HCT116 (cell line): ENCODE results near the gene RAPSN. TPM values are rescaled to one million over a fixed set of nuclear protein-coding genes. Genes with fewer than 3 reads are reported as not detected.

Source experiments
- ATAC-seq: fragments of 200-7000 bp; cut with Tn5 transposase; 2 replicates; pipeline ENCODE4 v1.9.1; 2020; ENCODE audit warnings: mild to moderate bottlenecking, moderate library complexity
- BruUV-seq: library from RNA; stranded (reverse); fragments of 400-500 nt; replicated peaks from 2 replicates; lab custom pipeline; 2021; lab: Mats Ljungman, UMichigan
- CTCF ChIA-PET: fragments of 300-600 bp; sonication (Branson Sonifier 250); formaldehyde crosslinking; loops from one replicate; lab custom pipeline; 2021; ENCODE audit warnings: antibody characterized with exemption; lab: Charles Lee
- POLR2A ChIA-PET: fragments of 300-600, 350-600 bp; sonication (Branson Sonifier 250); formaldehyde crosslinking; loops from one replicate; lab custom pipeline; 2021; ENCODE audit warnings: antibody characterized with exemption; lab: Charles Lee
- RAD21 ChIA-PET, 2 experiments: fragments of 300-600 bp; sonication (Branson Sonifier 250); formaldehyde crosslinking; loops; one replicate each; lab custom pipeline; 2023; ENCODE audit warnings: low total read pairs in 2 of 2; ENCODE audit not compliant: uncharacterized antibody in 2 of 2, unreplicated experiment in 2 of 2, low non-redundant PET in 1 of 2; lab: Charles Lee
- DNase-seq: peaks from one replicate; pipeline ENCODE4 v3.0.0-alpha.2; 2010; ENCODE audit warnings: low read depth, low spot score
- H2AFZ ChIP-seq: fragments of 200-600 bp; shearing (Covaris generic), sonication (generic); 2 replicates; pipeline ENCODE4 v1.6.1; 2017; ENCODE audit warnings: low read depth, mixed run types, mixed read lengths, antibody characterized with exemption, low read length; ENCODE audit not compliant: poor library complexity, severe bottlenecking
- H3K27ac ChIP-seq: 2 replicates; pipeline ENCODE4 v1.5.1; 2012; ENCODE audit warnings: low read depth, low read length
- H3K27me3 ChIP-seq: fragments of 200-600 bp; sonication (generic); 2 replicates; pipeline ENCODE4 v1.6.1; 2016; ENCODE audit warnings: mixed run types, low read length, mixed read lengths; ENCODE audit not compliant: insufficient read depth
- H3K36me3 ChIP-seq, 2 experiments: fragments of 200-500 bp in 1 of 2; fragments of 200-600 bp in 1 of 2; sonication (Bioruptor generic) in 1 of 2; sonication (generic) in 1 of 2; 2 replicates each; pipeline versions ENCODE4 v1.5.1 to v1.6.1; 2014 to 2016; ENCODE audit warnings: low read length in 2 of 2, inconsistent platforms in 1 of 2, mixed read lengths in 1 of 2, mixed run types in 1 of 2; ENCODE audit not compliant: insufficient read depth in 2 of 2, control insufficient read depth in 1 of 2
- H3K4me1 ChIP-seq, 2 experiments: fragments of 200-600 bp in 1 of 2; sonication (generic) in 1 of 2; 2 replicates each; pipeline versions ENCODE4 v1.5.1 to v1.6.1; 2012 to 2017; ENCODE audit warnings: low read length in 2 of 2, inconsistent platforms in 1 of 2, mild to moderate bottlenecking in 1 of 2, mixed read lengths in 1 of 2, mixed run types in 1 of 2, moderate library complexity in 1 of 2; ENCODE audit not compliant: insufficient read depth in 2 of 2, control insufficient read depth in 1 of 2
- H3K4me2 ChIP-seq: fragments of 200-600 bp; sonication (generic); 2 replicates; pipeline ENCODE4 v1.6.1; 2017; ENCODE audit warnings: mixed run types, low read length, mixed read lengths
- H3K4me3 ChIP-seq, 2 experiments: fragments of 200-600 bp in 1 of 2; sonication (generic) in 1 of 2; replicated peaks in 1 of 2; 2 replicates each; pipeline ENCODE4 v1.5.1; 2011 to 2016; ENCODE audit warnings: low read length in 2 of 2, control low read depth in 1 of 2, low read depth in 1 of 2, mild to moderate bottlenecking in 1 of 2, mixed read lengths in 1 of 2, mixed run types in 1 of 2
- H3K79me2 ChIP-seq: fragments of 200-600 bp; sonication (generic); 2 replicates; pipeline ENCODE4 v1.6.1; 2017; ENCODE audit warnings: mild to moderate bottlenecking, mixed run types, low read length, moderate library complexity, mixed read lengths; ENCODE audit not compliant: insufficient read depth
- H3K9ac ChIP-seq: fragments of 200-600 bp; sonication (generic); 2 replicates; pipeline ENCODE4 v1.6.1; 2016; ENCODE audit warnings: low read length, mixed read lengths
- H3K9me2 ChIP-seq: fragments of 200-600 bp; sonication (generic), shearing (Covaris generic); 2 replicates; pipeline ENCODE4 v1.6.1; 2017; ENCODE audit warnings: mixed run types, mild to moderate bottlenecking, moderate library complexity; ENCODE audit not compliant: insufficient read depth
- H3K9me3 ChIP-seq, 2 experiments: fragments of 200-500 bp in 1 of 2; fragments of 200-600 bp in 1 of 2; sonication (Bioruptor generic) in 1 of 2; sonication (generic) in 1 of 2; 2 replicates each; pipeline ENCODE4 v1.6.1; 2014 to 2017; ENCODE audit warnings: low read length in 2 of 2, mixed read lengths in 2 of 2, inconsistent platforms in 1 of 2, low read depth in 1 of 2, mild to moderate bottlenecking in 1 of 2, mixed run types in 1 of 2, moderate library complexity in 1 of 2; ENCODE audit not compliant: control insufficient read depth in 1 of 2, insufficient read depth in 1 of 2
- H4K20me1 ChIP-seq: fragments of 200-600 bp; sonication (generic), shearing (Covaris generic); 2 replicates; pipeline ENCODE4 v1.6.1; 2017; ENCODE audit warnings: mixed run types, mild to moderate bottlenecking, moderate library complexity; ENCODE audit not compliant: insufficient read depth
- CEBPB ChIP-seq: IDR thresholded peaks from 2 replicates; pipeline ENCODE4 v1.6.1; 2012; ENCODE audit warnings: low read depth
- EZH2 ChIP-seq: fragments of 200-600 bp; sonication (generic); IDR thresholded peaks from 2 replicates; pipeline ENCODE4 v1.6.1; 2017; ENCODE audit warnings: antibody characterized with exemption, mixed run types
- EZH2phosphoT487 ChIP-seq: fragments of 200-600 bp; IDR thresholded peaks from 2 replicates; pipeline ENCODE4 v1.6.1; 2018; ENCODE audit warnings: antibody characterized with exemption, borderline replicate concordance
- POLR2AphosphoS5 ChIP-seq: IDR thresholded peaks from 2 replicates; pipeline ENCODE4 v1.6.1; 2011; ENCODE audit warnings: mild to moderate bottlenecking, low read depth, low read length, moderate library complexity
- SP1 ChIP-seq: IDR thresholded peaks from 2 replicates; pipeline ENCODE4 v1.6.1; 2012; ENCODE audit warnings: low read depth
- SRF ChIP-seq: IDR thresholded peaks from 2 replicates; pipeline ENCODE4 v1.6.1; 2012; ENCODE audit warnings: low read depth
- YY1 ChIP-seq: IDR thresholded peaks from 2 replicates; pipeline ENCODE4 v1.6.1; 2011; ENCODE audit warnings: low read length, low read depth, moderate library complexity, mild to moderate bottlenecking; ENCODE audit not compliant: insufficient replicate concordance; ENCODE audit errors: extremely low read depth
- ZNF274 ChIP-seq: fragments of 200-500 bp; sonication (Bioruptor generic); IDR thresholded peaks from 2 replicates; pipeline ENCODE4 v1.6.1; 2014; ENCODE audit warnings: mild to moderate bottlenecking, low read depth, low read length, inconsistent platforms
- intact Hi-C: fragments of 100-400 bp; cut with micrococcal nuclease; formaldehyde crosslinking; loops from 2 replicates; pipeline ENCODE4 v1.10.0; 2022
- total RNA-seq: library from RNA; stranded (reverse); gene quantifications from one replicate; pipeline ENCODE4 v1.2.1, GENCODE V29; 2021; ENCODE audit not compliant: unreplicated experiment
- TF ChIP-seq, protein P1 (sequence below): IDR thresholded peaks from 2 replicates; pipeline ENCODE4 v1.6.1; 2012
- TF ChIP-seq, protein P2 (sequence below): IDR thresholded peaks from 2 replicates; pipeline ENCODE4 v1.6.1; 2012
- TF ChIP-seq, protein P3 (sequence below), 3 experiments: fragments of 200-600 bp in 1 of 3; sonication (generic) in 1 of 3; IDR thresholded peaks in 2 of 3; conservative IDR thresholded peaks in 1 of 3; 2 replicates each; pipeline ENCODE4 v1.5.1; 2012 to 2017; ENCODE audit warnings: low read depth in 2 of 3, low read length in 2 of 3, antibody characterized with exemption in 1 of 3, borderline replicate concordance in 1 of 3, control low read depth in 1 of 3, mild to moderate bottlenecking in 1 of 3, mixed read lengths in 1 of 3, mixed run types in 1 of 3, moderate library complexity in 1 of 3; ENCODE audit not compliant: insufficient read depth in 1 of 3

RAPSN gene
- total RNA-seq, 1 experiment from 2014 or later: 0.57 TPM

DNA sequence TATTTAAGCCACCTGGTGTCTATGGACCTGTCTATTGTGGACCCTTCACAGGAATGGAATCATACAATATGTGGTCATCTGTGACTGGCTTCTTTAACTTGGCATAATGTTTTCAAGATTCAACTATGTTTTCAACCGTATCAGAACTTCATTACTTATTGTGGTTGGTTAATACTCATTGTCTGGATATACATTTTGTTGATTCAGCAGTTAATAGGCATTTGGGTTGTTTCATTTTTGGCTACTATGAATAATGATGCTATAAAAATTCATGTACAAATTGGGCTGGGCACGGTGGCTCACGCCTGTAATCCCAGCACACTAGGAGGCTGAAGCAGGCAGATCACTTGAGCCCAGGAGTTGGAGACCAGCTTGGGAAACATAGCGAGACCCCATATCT, 2.5 kb upstream of the RAPSN start:
- RAD21 ChIA-PET: no interaction called here
- intact Hi-C loops: no loop called here
- H3K27me3 ChIP-seq: no peaks in the 10 kb centered on the region
- TF ChIP-seq CEBPB: no peak
- TF ChIP-seq, protein P1, sequence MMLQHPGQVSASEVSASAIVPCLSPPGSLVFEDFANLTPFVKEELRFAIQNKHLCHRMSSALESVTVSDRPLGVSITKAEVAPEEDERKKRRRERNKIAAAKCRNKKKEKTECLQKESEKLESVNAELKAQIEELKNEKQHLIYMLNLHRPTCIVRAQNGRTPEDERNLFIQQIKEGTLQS: no peak
- no peak for TF ChIP-seq SP1
- no peak for TF ChIP-seq SRF
- TF ChIP-seq POLR2AphosphoS5: no peak
- TF ChIP-seq ZNF274: no peak
- TF ChIP-seq, protein P2, sequence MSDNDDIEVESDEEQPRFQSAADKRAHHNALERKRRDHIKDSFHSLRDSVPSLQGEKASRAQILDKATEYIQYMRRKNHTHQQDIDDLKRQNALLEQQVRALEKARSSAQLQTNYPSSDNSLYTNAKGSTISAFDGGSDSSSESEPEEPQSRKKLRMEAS: no peak
- TF ChIP-seq, protein P3, sequence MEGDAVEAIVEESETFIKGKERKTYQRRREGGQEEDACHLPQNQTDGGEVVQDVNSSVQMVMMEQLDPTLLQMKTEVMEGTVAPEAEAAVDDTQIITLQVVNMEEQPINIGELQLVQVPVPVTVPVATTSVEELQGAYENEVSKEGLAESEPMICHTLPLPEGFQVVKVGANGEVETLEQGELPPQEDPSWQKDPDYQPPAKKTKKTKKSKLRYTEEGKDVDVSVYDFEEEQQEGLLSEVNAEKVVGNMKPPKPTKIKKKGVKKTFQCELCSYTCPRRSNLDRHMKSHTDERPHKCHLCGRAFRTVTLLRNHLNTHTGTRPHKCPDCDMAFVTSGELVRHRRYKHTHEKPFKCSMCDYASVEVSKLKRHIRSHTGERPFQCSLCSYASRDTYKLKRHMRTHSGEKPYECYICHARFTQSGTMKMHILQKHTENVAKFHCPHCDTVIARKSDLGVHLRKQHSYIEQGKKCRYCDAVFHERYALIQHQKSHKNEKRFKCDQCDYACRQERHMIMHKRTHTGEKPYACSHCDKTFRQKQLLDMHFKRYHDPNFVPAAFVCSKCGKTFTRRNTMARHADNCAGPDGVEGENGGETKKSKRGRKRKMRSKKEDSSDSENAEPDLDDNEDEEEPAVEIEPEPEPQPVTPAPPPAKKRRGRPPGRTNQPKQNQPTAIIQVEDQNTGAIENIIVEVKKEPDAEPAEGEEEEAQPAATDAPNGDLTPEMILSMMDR (IDR thresholded peaks at IDR 0.05 in 2 of 3, conservative IDR thresholded peaks at IDR 0.05 in 1 of 3; ENCODE audit: borderline replicate concordance in 1 of 3, insufficient read depth in 1 of 3, low read depth in 2 of 3, low read length in 2 of 3): no peak
- TF ChIP-seq, all 23 proteins: peak for 0
- Histone ChIP-seq H3K9ac (no peak overlapping the region), H3K9me2 (no peaks in the 10 kb centered on the region), H3K9me3 (no peaks in the 10 kb centered on the region), H3K4me3 (no peak overlapping the region), H4K20me1 (no peaks in the 10 kb centered on the region), H3K27ac (no peak overlapping the region), H2AFZ (no peak overlapping the region), H3K36me3 (no peaks in the 10 kb centered on the region), H3K79me2 (no peaks in the 10 kb centered on the region), H3K4me2 (no peak overlapping the region), H3K4me1 (peaks cover 0 to 2% of the 10 kb centered on the region in 2 experiments; a peak in 1 of 4 replicates)
- ATAC-seq (no peak), DNase-seq (no peak)
- CTCF ChIA-PET: no interaction called here
- POLR2A ChIA-PET: no interaction called here
- BruUV-seq: no TSS peak

DNA sequence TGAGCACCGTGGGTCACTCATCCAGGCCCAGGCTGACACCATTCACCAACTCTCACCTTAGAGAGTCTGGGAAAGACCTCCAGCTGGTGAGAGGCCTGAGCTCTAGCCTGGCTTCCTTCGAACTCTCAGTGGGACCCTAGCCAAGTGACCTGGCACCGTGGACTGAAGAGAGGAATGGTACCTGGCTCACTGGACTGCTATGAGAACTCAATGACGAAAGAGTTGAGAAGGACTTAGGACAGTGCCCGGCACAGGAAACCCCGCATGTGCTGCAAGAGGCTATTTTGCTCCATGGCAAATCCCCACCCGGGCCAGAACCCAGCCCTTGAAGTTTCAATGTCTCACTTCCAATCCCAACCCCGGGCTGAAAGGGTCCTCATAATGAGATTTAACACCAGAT, 605 bp upstream of the RAPSN start:
- H3K79me2 ChIP-seq: no peaks in the 10 kb centered on the region
- H3K9me2 ChIP-seq: no peaks in the 10 kb centered on the region
- DNase-seq: no peak
- no peak overlapping the region for H3K9ac ChIP-seq
- no peak overlapping the region for H3K4me3 ChIP-seq
- ATAC-seq: no peak
- no peaks in the 10 kb centered on the region for H3K36me3 ChIP-seq
- H2AFZ ChIP-seq: no peak overlapping the region
- ChIA-PET RAD21 (no interaction called here), CTCF (no interaction called here), POLR2A (no interaction called here)
- intact Hi-C loops: no loop called here
- H3K4me2 ChIP-seq: no peak overlapping the region
- H3K4me1 ChIP-seq: peaks cover 0 to under 1% of the 10 kb centered on the region in 2 experiments; a peak in 1 of 4 replicates
- no peaks in the 10 kb centered on the region for H3K9me3 ChIP-seq
- BruUV-seq: no TSS peak
- no peaks in the 10 kb centered on the region for H3K27me3 ChIP-seq
- no peak overlapping the region for H3K27ac ChIP-seq
- no peaks in the 10 kb centered on the region for H4K20me1 ChIP-seq
- TF ChIP-seq YY1 (no peak), EZH2 (no peak), EZH2phosphoT487 (no peak)
- TF ChIP-seq, protein P3 (IDR thresholded peaks at IDR 0.05 in 2 of 3, conservative IDR thresholded peaks at IDR 0.05 in 1 of 3; ENCODE audit: borderline replicate concordance in 1 of 3, insufficient read depth in 1 of 3, low read depth in 2 of 3, low read length in 2 of 3): no peak
- TF ChIP-seq, protein P1: no peak
